ENCODE results near the gene RAD9A. TPM values are rescaled to one million over a fixed set of nuclear protein-coding genes. Genes with fewer than 3 reads are reported as not detected.

Gene RAD9A
- total and polyA plus RNA-seq, 4 donors = 8.8 to 56.2 (median 19.8) TPM

DNA sequence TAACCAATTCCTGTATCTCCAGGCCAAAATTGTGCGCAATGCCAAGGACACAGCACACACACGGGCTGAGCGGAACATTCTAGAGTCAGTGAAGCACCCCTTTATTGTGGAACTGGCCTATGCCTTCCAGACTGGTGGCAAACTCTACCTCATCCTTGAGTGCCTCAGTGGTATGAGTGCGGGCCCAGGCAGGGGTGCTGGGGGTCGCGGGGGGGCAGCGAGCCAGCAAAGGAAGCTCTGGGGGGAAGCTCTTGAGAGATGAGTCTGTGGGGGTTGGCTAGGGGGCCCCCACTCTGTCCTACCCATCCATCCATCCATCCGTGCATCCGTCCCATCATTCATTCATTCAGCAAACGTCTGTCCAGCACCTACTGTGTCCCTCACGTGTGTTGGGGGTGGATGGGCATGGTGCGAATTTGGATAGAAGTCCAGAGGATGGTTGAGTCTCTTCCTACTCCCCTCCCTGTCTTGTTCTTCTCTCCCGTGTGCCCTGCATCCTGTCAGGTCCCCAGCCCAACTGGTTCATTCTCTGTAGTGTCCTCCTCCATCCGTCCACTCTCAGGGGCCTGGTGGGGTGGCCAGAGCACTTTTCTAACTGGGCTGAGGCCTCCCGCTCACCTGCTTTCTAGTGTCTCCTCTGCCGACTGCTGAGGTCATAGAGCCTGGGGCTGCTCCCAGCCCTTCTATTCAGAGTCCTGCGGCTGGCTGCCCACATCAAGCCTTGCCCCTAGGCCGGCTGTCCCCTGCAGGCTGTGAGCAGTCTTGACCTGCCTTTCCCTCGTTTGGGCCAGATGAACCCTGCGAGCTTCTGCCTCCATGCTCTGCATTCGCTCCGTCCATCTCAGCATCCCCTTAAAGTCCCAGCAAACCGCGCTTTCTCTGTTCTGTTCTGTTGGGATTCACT is 39.8 kb downstream of the RAD9A start:
- H3K27me3 ChIP-seq (ENCODE audit: control insufficient read depth in 1 of 2, insufficient read depth in 2 of 2, low read length in 1 of 2) = no peaks in the 10 kb centered on the region
- 89 to 90% methylated on average over 24 of the region's 24 CpGs for WGBS, 2 donors
- H3K4me3 ChIP-seq (ENCODE audit: low read length in 2 of 2) = no peak overlapping the region
- no peak for ATAC-seq (ENCODE audit: low FRiP score)
- intact Hi-C loops (cut with DNase I) = no loop called here
- H3K4me1 ChIP-seq (ENCODE audit: control insufficient read depth in 1 of 2, insufficient read depth in 2 of 2, low read length in 2 of 2) = no peaks in the 10 kb centered on the region
- no peaks in the 10 kb centered on the region for H3K9me3 ChIP-seq (ENCODE audit: control insufficient read depth, low read length)
- no peak overlapping the region for H3K27ac ChIP-seq (ENCODE audit: low read depth in 1 of 2, low read length in 2 of 2)
- H3K36me3 ChIP-seq (ENCODE audit: control insufficient read depth in 1 of 2, insufficient read depth in 2 of 2, low read length in 1 of 2) = peaks cover 0 to 2% of the 10 kb centered on the region in 2 donors
- DNase-seq = no peak

DNA sequence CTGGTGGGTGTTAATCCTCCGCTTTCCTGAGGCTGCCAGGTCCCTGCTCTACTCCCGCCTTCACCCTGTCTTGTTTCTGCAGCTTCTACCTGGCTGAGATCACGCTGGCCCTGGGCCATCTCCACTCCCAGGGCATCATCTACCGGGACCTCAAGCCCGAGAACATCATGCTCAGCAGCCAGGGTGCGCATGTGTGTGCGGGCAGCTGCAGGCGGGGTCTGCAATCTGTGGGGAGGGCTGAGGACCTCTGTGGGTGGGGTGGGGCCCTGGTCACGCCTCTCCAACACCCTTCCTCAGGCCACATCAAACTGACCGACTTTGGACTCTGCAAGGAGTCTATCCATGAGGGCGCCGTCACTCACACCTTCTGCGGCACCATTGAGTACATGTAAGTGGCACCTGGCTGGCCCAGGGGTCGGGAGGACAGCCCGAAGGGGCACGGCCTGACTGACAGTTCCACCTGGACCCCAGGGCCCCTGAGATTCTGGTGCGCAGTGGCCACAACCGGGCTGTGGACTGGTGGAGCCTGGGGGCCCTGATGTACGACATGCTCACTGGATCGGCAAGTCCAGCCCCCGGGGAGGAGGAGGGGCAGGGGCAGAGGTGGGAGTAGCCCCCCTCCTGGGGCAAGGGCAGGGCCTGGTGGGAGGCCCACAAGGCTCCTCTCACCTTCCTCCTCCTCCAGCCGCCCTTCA is 41.0 kb downstream of the RAD9A start:
- peaks cover 0 to 2% of the 10 kb centered on the region in 2 donors for H3K36me3 ChIP-seq (ENCODE audit: control insufficient read depth in 1 of 2, insufficient read depth in 2 of 2, low read length in 1 of 2)
- no peak overlapping the region for H3K27ac ChIP-seq (ENCODE audit: low read depth in 1 of 2, low read length in 2 of 2)
- ATAC-seq (ENCODE audit: low FRiP score) (no peak), DNase-seq (no peak)
- H3K4me3 ChIP-seq (ENCODE audit: low read length in 2 of 2) = no peak overlapping the region
- 88 to 92% methylated on average over 20 to 22 of the region's 22 CpGs for WGBS, 2 donors
- H3K4me1 ChIP-seq (ENCODE audit: control insufficient read depth in 1 of 2, insufficient read depth in 2 of 2, low read length in 2 of 2) = no peaks in the 10 kb centered on the region
- H3K27me3 ChIP-seq (ENCODE audit: control insufficient read depth in 1 of 2, insufficient read depth in 2 of 2, low read length in 1 of 2) = no peaks in the 10 kb centered on the region
- intact Hi-C loops (cut with DNase I) = no loop called here
- no peaks in the 10 kb centered on the region for H3K9me3 ChIP-seq (ENCODE audit: control insufficient read depth, low read length)

DNA sequence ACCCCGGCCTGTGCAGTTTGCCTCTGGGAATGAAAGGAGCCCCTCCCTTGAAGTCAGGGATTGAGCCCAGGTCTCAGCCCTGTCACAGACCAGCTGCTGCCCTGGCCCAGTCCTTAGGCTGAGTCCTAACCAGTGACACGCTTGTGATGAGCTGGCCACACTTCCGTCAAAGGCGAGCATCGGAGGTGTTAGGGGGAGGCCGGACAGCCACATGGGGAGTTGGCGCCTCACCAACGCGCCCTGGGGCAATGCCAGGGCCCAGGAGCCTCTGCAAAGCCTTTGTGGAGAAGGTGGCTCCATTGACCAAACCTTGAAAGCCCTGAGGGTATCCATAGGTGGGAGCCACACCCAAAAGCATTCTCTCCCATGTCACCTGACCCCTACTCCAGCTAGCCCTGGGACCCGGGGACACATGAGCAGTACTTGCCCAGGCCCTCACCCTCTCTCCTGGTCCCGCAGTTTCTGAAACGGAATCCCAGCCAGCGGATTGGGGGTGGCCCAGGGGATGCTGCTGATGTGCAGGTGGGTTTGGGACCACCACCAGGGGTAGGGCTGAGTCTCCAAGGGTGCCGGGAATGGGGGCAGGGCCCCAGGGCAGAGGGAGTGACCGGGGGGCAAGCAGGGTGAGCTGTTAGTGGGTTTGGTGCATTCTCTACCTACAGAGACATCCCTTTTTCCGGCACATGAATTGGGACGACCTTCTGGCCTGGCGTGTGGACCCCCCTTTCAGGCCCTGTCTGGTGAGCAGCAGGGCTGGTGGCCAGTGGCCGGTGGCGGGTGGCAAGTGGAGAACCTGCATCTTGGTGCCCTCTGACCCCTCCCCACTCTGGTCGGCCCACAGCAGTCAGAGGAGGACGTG is 42.0 kb downstream of the RAD9A start:
- 82% methylated on average over 22 of the region's 22 CpGs for WGBS, 2 donors
- no peak overlapping the region for H3K27ac ChIP-seq (ENCODE audit: low read depth in 1 of 2, low read length in 2 of 2)
- no peak for ATAC-seq (ENCODE audit: low FRiP score)
- H3K9me3 ChIP-seq (ENCODE audit: control insufficient read depth, low read length) = no peaks in the 10 kb centered on the region
- no peaks in the 10 kb centered on the region for H3K27me3 ChIP-seq (ENCODE audit: control insufficient read depth in 1 of 2, insufficient read depth in 2 of 2, low read length in 1 of 2)
- DNase-seq = no peak
- no peaks in the 10 kb centered on the region for H3K4me1 ChIP-seq (ENCODE audit: control insufficient read depth in 1 of 2, insufficient read depth in 2 of 2, low read length in 2 of 2)
- intact Hi-C loops (cut with DNase I) = no loop called here
- no peak overlapping the region for H3K4me3 ChIP-seq (ENCODE audit: low read length in 2 of 2)
- peaks cover 0 to 2% of the 10 kb centered on the region in 2 donors for H3K36me3 ChIP-seq (ENCODE audit: control insufficient read depth in 1 of 2, insufficient read depth in 2 of 2, low read length in 1 of 2)

DNA sequence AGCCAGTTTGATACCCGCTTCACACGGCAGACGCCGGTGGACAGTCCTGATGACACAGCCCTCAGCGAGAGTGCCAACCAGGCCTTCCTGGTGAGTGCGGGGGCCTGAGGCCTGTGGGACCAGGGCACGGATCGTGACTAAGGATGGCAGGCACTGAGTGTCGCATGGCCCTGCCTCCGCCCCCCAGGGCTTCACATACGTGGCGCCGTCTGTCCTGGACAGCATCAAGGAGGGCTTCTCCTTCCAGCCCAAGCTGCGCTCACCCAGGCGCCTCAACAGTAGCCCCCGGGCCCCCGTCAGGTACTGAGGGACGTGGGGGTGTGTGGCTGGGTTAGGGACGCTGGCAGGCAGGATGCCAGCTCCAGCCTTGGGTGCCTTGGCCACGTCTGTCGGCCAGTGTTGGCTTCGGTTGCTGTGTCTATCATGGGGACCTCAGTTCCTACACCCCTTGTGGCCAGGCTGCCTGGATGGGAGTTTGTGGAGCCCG is 42.7 kb downstream of the RAD9A start:
- Histone ChIP-seq H3K4me3 (ENCODE audit: low read length in 2 of 2) (no peak overlapping the region), H3K27ac (ENCODE audit: low read depth in 1 of 2, low read length in 2 of 2) (no peak overlapping the region), H3K27me3 (ENCODE audit: control insufficient read depth in 1 of 2, insufficient read depth in 2 of 2, low read length in 1 of 2) (no peaks in the 10 kb centered on the region), H3K9me3 (ENCODE audit: control insufficient read depth, low read length) (no peaks in the 10 kb centered on the region), H3K36me3 (ENCODE audit: control insufficient read depth in 1 of 2, insufficient read depth in 2 of 2, low read length in 1 of 2) (peaks cover 0 to 2% of the 10 kb centered on the region in 2 donors), H3K4me1 (ENCODE audit: control insufficient read depth in 1 of 2, insufficient read depth in 2 of 2, low read length in 2 of 2) (no peaks in the 10 kb centered on the region)
- intact Hi-C loops (cut with DNase I) = no loop called here
- ATAC-seq (ENCODE audit: low FRiP score) (no peak), DNase-seq (no peak)
- 76 to 77% methylated on average over 23 of the region's 23 CpGs for WGBS, 2 donors

DNA sequence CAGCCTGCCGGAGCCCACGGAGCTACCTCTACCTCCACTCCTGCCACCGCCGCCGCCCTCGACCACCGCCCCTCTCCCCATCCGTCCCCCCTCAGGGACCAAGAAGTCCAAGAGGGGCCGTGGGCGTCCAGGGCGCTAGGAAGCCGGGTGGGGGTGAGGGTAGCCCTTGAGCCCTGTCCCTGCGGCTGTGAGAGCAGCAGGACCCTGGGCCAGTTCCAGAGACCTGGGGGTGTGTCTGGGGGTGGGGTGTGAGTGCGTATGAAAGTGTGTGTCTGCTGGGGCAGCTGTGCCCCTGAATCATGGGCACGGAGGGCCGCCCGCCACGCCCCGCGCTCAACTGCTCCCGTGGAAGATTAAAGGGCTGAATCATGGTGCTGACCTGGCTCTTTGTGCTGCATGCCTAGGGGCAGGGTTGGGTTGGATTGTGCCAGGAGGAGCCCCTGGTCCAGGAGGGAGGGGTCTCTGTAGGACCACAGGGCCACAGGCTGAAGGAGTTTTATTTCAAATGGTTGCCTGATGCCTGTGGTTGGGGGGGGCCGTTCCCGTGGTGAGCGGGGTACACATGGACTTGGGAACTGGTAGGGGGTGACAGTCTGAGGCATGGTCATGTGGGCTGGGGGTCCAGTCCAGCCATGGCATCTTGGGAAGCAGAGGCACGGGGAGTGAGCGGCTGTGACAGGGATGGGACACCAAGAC is 43.4 kb downstream of the RAD9A start:
- Histone ChIP-seq H3K4me3 (ENCODE audit: low read length in 2 of 2) (no peak overlapping the region), H3K4me1 (ENCODE audit: control insufficient read depth in 1 of 2, insufficient read depth in 2 of 2, low read length in 2 of 2) (no peaks in the 10 kb centered on the region)

DNA sequence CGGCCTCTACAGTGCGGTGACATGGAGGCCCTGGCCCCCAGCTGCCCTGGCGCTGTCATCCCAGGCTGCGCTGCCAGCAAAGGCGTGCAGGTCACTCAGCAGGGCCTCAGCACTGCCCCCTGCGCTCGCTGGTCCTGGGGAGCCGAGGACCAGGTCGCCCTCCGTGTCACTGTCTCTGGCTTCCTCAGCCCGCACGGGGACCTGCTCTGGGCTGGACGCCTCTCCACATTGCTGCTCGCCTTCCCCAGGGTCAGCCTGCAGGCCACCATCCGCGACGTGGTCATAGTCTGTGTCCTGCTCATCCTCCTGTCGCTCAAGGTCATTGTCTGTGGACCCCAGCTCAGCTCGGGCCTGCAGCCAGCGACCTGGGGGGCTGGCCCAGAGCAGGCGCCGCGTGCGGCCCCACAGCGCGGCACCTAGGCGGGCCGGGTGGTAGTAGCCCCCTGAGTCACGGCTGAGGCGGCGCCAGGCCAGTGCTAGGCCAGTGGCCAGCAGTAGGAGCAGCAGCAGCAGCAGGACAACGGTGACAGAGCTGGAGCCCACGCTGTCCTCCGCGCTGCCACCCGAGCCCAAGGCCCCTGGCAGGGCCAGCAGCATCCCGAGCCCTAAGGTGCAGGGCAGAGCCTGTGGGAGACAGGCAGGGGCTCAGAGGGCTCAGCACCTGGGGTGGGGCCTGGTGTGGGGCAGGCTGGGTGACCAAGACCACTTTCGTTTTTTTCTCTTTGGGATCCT is 44.1 kb downstream of the RAD9A start:
- DNase-seq (no peak), ATAC-seq (ENCODE audit: low FRiP score) (no peak)
- Histone ChIP-seq H3K36me3 (ENCODE audit: control insufficient read depth in 1 of 2, insufficient read depth in 2 of 2, low read length in 1 of 2) (peaks cover 0 to 2% of the 10 kb centered on the region in 2 donors), H3K4me3 (ENCODE audit: low read length in 2 of 2) (no peak overlapping the region), H3K9me3 (ENCODE audit: control insufficient read depth, low read length) (no peaks in the 10 kb centered on the region), H3K27ac (ENCODE audit: low read depth in 1 of 2, low read length in 2 of 2) (no peak overlapping the region), H3K27me3 (ENCODE audit: control insufficient read depth in 1 of 2, insufficient read depth in 2 of 2, low read length in 1 of 2) (no peaks in the 10 kb centered on the region), H3K4me1 (ENCODE audit: control insufficient read depth in 1 of 2, insufficient read depth in 2 of 2, low read length in 2 of 2) (no peaks in the 10 kb centered on the region)
- 84 to 87% methylated on average over 38 of the region's 38 CpGs for WGBS, 2 donors
- intact Hi-C loops (cut with DNase I) = no loop called here

More for the DNA sequence above, 43.4 kb downstream of the RAD9A start:
- DNase-seq (no peak), ATAC-seq (ENCODE audit: low FRiP score) (no peak)
- Histone ChIP-seq H3K36me3 (ENCODE audit: control insufficient read depth in 1 of 2, insufficient read depth in 2 of 2, low read length in 1 of 2) (peaks cover 0 to 2% of the 10 kb centered on the region in 2 donors), H3K9me3 (ENCODE audit: control insufficient read depth, low read length) (no peaks in the 10 kb centered on the region), H3K27me3 (ENCODE audit: control insufficient read depth in 1 of 2, insufficient read depth in 2 of 2, low read length in 1 of 2) (no peaks in the 10 kb centered on the region), H3K27ac (ENCODE audit: low read depth in 1 of 2, low read length in 2 of 2) (no peak overlapping the region)
- 85% methylated on average over 25 to 26 of the region's 26 CpGs for WGBS, 2 donors
- intact Hi-C loops (cut with DNase I) = no loop called here

DNA sequence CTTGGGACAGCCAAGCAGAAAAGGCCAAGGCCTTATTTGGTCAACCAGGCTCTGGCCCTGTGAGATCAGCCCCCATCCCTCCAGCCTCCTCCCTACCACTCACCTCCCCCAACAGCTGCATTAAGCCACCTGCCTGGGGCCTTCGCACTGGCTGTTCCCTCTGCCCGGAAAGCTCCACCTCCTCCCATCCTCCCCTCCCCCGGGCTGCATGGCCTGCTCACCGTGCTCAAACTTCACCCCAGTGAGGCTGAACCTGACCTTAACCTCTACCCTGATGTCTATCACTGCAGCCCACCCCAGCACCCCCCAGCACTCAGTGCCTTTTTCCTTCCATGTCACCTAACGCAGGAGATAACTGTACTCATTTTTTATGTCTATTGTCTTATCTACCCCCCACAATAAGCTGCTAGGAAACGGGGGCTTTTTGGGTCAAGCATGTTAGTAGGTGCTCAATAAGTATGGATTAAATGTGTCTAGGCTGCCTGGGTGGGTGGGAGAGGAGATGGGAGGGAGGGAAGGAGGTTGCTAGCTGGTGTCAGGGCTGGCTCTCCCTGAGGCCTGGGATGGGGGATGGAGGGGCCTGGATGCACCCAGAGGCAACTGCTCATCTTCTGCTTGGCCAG is 44.8 kb downstream of the RAD9A start:
- Histone ChIP-seq H3K27me3 (ENCODE audit: control insufficient read depth in 1 of 2, insufficient read depth in 2 of 2, low read length in 1 of 2) (no peaks in the 10 kb centered on the region), H3K4me1 (ENCODE audit: control insufficient read depth in 1 of 2, insufficient read depth in 2 of 2, low read length in 2 of 2) (no peaks in the 10 kb centered on the region), H3K36me3 (ENCODE audit: control insufficient read depth in 1 of 2, insufficient read depth in 2 of 2, low read length in 1 of 2) (peaks cover 0 to 2% of the 10 kb centered on the region in 2 donors), H3K9me3 (ENCODE audit: control insufficient read depth, low read length) (no peaks in the 10 kb centered on the region), H3K4me3 (ENCODE audit: low read length in 2 of 2) (no peak overlapping the region), H3K27ac (ENCODE audit: low read depth in 1 of 2, low read length in 2 of 2) (no peak overlapping the region)
- no peak for ATAC-seq (ENCODE audit: low FRiP score)
- 50 to 51% methylated on average over 6 of the region's 6 CpGs for WGBS, 2 donors
- DNase-seq = no peak
- intact Hi-C loops (cut with DNase I) = no loop called here
